ENCODE data around the gene RBMS1. TPM values are rescaled to one million over a fixed set of nuclear protein-coding genes. Genes with fewer than 3 reads are reported as not detected.

Gene RBMS1
- total RNA-seq, 1 donor from 2014 or later, result 51.1 TPM

GRCh38 chr2:160411955-160412354, 81.7 kb downstream of the RBMS1 start:
- Histone ChIP-seq H3K27me3 (no peaks in the 10 kb centered on the region), H3K27ac (peak overlapping the region; percentile 61 to 66), H3K4me1 (peaks cover 5 to 18% of the 10 kb centered on the region in 2 donors), H3K36me3 (no peaks in the 10 kb centered on the region), H3K9me3 (no peaks in the 10 kb centered on the region), H3K4me3 (no peak overlapping the region)
- DNase-seq (ENCODE audit: low spot score in 2 of 2), result no peak
- intact Hi-C loops (cut with DNase I), result no loop called here
- TF ChIP-seq, protein P1, sequence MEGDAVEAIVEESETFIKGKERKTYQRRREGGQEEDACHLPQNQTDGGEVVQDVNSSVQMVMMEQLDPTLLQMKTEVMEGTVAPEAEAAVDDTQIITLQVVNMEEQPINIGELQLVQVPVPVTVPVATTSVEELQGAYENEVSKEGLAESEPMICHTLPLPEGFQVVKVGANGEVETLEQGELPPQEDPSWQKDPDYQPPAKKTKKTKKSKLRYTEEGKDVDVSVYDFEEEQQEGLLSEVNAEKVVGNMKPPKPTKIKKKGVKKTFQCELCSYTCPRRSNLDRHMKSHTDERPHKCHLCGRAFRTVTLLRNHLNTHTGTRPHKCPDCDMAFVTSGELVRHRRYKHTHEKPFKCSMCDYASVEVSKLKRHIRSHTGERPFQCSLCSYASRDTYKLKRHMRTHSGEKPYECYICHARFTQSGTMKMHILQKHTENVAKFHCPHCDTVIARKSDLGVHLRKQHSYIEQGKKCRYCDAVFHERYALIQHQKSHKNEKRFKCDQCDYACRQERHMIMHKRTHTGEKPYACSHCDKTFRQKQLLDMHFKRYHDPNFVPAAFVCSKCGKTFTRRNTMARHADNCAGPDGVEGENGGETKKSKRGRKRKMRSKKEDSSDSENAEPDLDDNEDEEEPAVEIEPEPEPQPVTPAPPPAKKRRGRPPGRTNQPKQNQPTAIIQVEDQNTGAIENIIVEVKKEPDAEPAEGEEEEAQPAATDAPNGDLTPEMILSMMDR (IDR thresholded peaks at IDR 0.05), result no peak

DNA sequence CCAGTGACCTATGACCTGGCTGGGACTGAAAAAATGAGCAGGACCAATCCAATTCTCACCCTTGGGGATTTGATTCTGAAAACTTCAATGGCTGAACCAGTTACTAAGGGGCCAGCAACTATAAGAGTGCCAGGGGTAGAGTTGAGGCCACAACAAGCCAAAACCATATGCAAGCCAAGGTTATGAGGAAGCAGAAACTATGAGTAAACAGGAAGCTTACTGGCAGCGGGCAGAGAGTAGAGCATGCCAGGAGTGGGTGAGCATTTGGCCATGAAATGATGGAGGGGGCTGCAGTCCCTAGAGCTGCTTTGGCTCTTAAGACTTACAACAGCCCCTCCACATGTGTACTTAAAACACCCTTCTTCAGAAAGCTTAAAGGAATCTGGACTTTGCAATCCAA, 82.4 kb downstream of the RBMS1 start:
- Histone ChIP-seq H3K36me3 (no peaks in the 10 kb centered on the region), H3K4me1 (peaks cover 5 to 18% of the 10 kb centered on the region in 2 donors), H3K27ac (peak overlapping the region; percentile 61 to 66), H3K27me3 (no peaks in the 10 kb centered on the region), H3K4me3 (no peak overlapping the region), H3K9me3 (no peaks in the 10 kb centered on the region)
- intact Hi-C loops (cut with DNase I), result no loop called here
- TF ChIP-seq, protein P1 (IDR thresholded peaks at IDR 0.05), result no peak
- DNase-seq (ENCODE audit: low spot score in 2 of 2), result peak in 1 of 2 donors; percentile 69

GRCh38 chr2:160409480-160409879, 84.1 kb downstream of the RBMS1 start:
- Histone ChIP-seq H3K9me3 (no peaks in the 10 kb centered on the region), H3K4me3 (no peak overlapping the region), H3K27me3 (no peaks in the 10 kb centered on the region), H3K36me3 (no peaks in the 10 kb centered on the region), H3K4me1 (peaks cover 5 to 31% of the 10 kb centered on the region in 2 donors), H3K27ac (peak overlapping the region in 1 of 2 donors; percentile 76)
- TF ChIP-seq, protein P1 (IDR thresholded peaks at IDR 0.05), result no peak
- no peak for DNase-seq (ENCODE audit: low spot score in 2 of 2)
- intact Hi-C loops (cut with DNase I), result loop anchor here (5.0 kb wide), 2 partner anchors 83 to 137 kb away; partner anchors contain the start of gene RBMS1

- H3K27ac ChIP-seq, result peak overlapping the region; percentile 76 to 97
- TF ChIP-seq, protein P1 (IDR thresholded peaks at IDR 0.05), result no peak
- DNase-seq (ENCODE audit: low spot score in 2 of 2), result no peak
- H3K9me3 ChIP-seq, result no peaks in the 10 kb centered on the region
- no peaks in the 10 kb centered on the region for H3K36me3 ChIP-seq
- intact Hi-C loops (cut with DNase I), result loop anchor here (5.0 kb wide), 2 partner anchors 83 to 137 kb away; partner anchors contain the start of gene RBMS1
- peaks cover 5 to 34% of the 10 kb centered on the region in 2 donors for H3K4me1 ChIP-seq
- H3K4me3 ChIP-seq, result peak overlapping the region in 1 of 2 donors; percentile 99
- H3K27me3 ChIP-seq, result no peaks in the 10 kb centered on the region
Measured at GRCh38 chr2:160408959-160409291, 84.7 kb downstream of the RBMS1 start.

- TF ChIP-seq, protein P1 (IDR thresholded peaks at IDR 0.05), result peak in 1 of 3 experiments; percentile 9
- Histone ChIP-seq H3K4me1 (peaks cover 7 to 40% of the 10 kb centered on the region in 2 donors), H3K27me3 (no peaks in the 10 kb centered on the region), H3K9me3 (no peaks in the 10 kb centered on the region), H3K4me3 (peak overlapping the region; percentile 92 to 99), H3K27ac (peak overlapping the region; percentile 76 to 97), H3K36me3 (no peaks in the 10 kb centered on the region)
- DNase-seq (ENCODE audit: low spot score in 2 of 2), result no peak
- intact Hi-C loops (cut with DNase I), result loop anchor here (5.0 kb wide), 2 partner anchors 84 to 136 kb away; partner anchors contain the start of gene RBMS1
Measured at GRCh38 chr2:160408173-160408958, 85.2 kb downstream of the RBMS1 start.
